Adrenal gland (tissue), 5 donors: ENCODE measurements around the gene KLHL2.
"Not testable (repeated sequence)": the region's sequence is repeated elsewhere in the genome, so short reads cannot be mapped to it uniquely, and the experiment has no call there.

Experiments used
- POLR2A ChIP-seq, 2 donors: fragments of 450-650 bp; IDR thresholded peaks; one replicate each; pipeline ENCODE4 v1.6.1; 2017; ENCODE audit warnings: antibody characterized with exemption in 2 of 2, mild to moderate bottlenecking in 2 of 2, moderate library complexity in 1 of 2
- TF ChIP-seq, protein P1 (sequence below), 6 experiments: fragments of 450-650 bp in 4 of 6; fragments of 200-600 bp in 2 of 6; sonication (generic) in 1 of 6; IDR thresholded peaks; 1 replicate in 5 of 6; 2 replicates in 1 of 6; pipeline versions ENCODE4 v1.5.1 to v1.8.0; 2016 to 2021; ENCODE audit warnings: antibody characterized with exemption in 6 of 6, mild to moderate bottlenecking in 2 of 6, moderate library complexity in 1 of 6
- donor health status: DM: no; HTN: no; CAD: no.

DNA sequence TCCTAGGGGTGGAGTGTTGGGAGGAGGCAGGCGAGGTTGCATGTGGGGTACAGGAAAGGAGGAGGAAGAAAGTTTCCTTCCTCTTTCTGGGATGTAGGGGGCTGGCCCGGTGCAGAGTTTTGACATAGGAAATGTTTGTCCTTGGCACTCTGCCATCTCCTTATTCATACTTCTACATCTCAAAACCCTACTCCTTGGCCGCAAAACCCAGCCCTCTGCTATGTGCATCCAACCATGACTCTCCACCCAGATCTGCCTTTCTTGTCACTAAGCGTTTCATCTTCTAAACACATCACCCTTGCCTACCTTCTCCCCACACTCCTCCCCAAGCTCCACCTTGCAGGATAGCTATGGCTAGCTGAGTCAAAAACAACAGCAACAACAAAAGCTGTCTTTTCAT, 48.1 kb downstream of the KLHL2 start:
- TF ChIP-seq, protein P1, sequence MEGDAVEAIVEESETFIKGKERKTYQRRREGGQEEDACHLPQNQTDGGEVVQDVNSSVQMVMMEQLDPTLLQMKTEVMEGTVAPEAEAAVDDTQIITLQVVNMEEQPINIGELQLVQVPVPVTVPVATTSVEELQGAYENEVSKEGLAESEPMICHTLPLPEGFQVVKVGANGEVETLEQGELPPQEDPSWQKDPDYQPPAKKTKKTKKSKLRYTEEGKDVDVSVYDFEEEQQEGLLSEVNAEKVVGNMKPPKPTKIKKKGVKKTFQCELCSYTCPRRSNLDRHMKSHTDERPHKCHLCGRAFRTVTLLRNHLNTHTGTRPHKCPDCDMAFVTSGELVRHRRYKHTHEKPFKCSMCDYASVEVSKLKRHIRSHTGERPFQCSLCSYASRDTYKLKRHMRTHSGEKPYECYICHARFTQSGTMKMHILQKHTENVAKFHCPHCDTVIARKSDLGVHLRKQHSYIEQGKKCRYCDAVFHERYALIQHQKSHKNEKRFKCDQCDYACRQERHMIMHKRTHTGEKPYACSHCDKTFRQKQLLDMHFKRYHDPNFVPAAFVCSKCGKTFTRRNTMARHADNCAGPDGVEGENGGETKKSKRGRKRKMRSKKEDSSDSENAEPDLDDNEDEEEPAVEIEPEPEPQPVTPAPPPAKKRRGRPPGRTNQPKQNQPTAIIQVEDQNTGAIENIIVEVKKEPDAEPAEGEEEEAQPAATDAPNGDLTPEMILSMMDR (IDR thresholded peaks at IDR 0.05) = not testable (repeated sequence)
- not testable (repeated sequence) for TF ChIP-seq POLR2A (IDR thresholded peaks at IDR 0.05)
